ENCODE measurements around the gene MRAS. TPM values are rescaled to one million over a fixed set of nuclear protein-coding genes. Genes with fewer than 3 reads are reported as not detected.

Gene MRAS
- polyA plus RNA-seq, 1 of the 3 experiments (the other 2 are of a cell fraction): 25.0 TPM

DNA sequence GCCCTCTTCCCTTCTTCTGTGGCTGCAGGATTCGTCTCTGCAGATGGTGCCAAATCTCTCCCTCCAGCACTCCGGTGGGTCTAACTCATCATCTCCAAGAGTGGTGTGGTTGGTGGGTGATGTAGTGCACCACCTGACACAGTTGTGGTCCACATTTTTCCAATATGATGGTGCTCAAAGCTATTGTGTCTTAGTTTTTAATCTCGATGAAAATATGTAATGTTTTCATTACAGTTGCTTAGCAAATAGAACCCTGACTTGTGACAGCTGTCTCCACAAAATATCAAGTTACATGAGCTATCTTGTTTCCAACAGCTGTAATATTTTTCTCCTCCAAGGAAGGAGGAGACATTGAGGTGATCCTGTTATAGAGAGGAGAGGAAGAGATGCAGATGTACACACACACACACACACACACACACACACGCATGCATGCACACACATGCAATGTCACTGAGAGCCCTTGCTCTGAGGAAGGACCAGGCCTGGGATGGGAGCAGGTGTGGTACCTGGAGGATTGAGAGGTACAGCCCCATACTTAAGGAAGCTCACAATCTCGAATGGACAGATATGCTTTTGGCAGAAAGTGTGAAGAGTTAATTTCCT lies 70.3 kb downstream of the MRAS start:
- Histone ChIP-seq H3K4me3 (ENCODE audit: low read depth in 2 of 2, low read length in 1 of 2) (no peak overlapping the region), H2AFZ (ENCODE audit: low read depth) (no peak overlapping the region), H4K20me1 (ENCODE audit: insufficient read depth) (no peaks in the 10 kb centered on the region), H3K9ac (no peak overlapping the region), H3K9me2 (no peaks in the 10 kb centered on the region), H3K4me2 (no peak overlapping the region), H3K9me3 (no peaks in the 10 kb centered on the region), H3K36me3 (replicated peaks in 1 of 2; ENCODE audit: control insufficient read depth in 1 of 2, insufficient read depth in 2 of 2, low read length in 1 of 2) (no peaks in the 10 kb centered on the region), H3K27me3 (ENCODE audit: insufficient read depth) (no peaks in the 10 kb centered on the region), H3F3A (replicated peaks; ENCODE audit: insufficient read depth) (no peaks in the 10 kb centered on the region), H3K27ac (ENCODE audit: low read depth in 2 of 2, low read length in 1 of 2) (no peak overlapping the region), H3K79me2 (ENCODE audit: insufficient read depth) (no peaks in the 10 kb centered on the region), H3K4me1 (ENCODE audit: control insufficient read depth in 1 of 2, insufficient read depth in 2 of 2, low read depth in 1 of 2, low read length in 1 of 2) (no peaks in the 10 kb centered on the region; a peak in 1 of 4 replicates)
- CTCF ChIA-PET: interaction anchor here (0.7 to 3.2 kb wide), 13 partner anchors 9 to 504 kb away, joined by 4 to 69 read pairs (median 11); partner anchors contain the start of genes CEP70 and ESYT3
- POLR2A ChIA-PET: no interaction called here
- TF ChIP-seq NRF1 (IDR thresholded peaks at IDR 0.05; ENCODE audit: low read depth, low read length) (no peak), YY1 (IDR thresholded peaks at IDR 0.05; ENCODE audit: low read depth) (no peak), MXI1 (IDR thresholded peaks at IDR 0.05; ENCODE audit: low read depth, low read length) (no peak), SMC3 (IDR thresholded peaks at IDR 0.05; ENCODE audit: low read depth, low read length) (no peak), GATA2 (CRISPR knock-in tag; IDR thresholded peaks at IDR 0.05) (no peak), CHD2 (IDR thresholded peaks at IDR 0.05; ENCODE audit: low read length, partially characterized antibody) (no peak), FOSL2 (IDR thresholded peaks at IDR 0.05; ENCODE audit: borderline replicate concordance, low read depth) (no peak), ELF1 (IDR thresholded peaks at IDR 0.05) (no peak), TEAD4 (IDR thresholded peaks at IDR 0.05; ENCODE audit: borderline replicate concordance, insufficient read depth) (no peak), RFX5 (IDR thresholded peaks at IDR 0.05; ENCODE audit: low read length) (no peak)
- TF ChIP-seq, protein P1, sequence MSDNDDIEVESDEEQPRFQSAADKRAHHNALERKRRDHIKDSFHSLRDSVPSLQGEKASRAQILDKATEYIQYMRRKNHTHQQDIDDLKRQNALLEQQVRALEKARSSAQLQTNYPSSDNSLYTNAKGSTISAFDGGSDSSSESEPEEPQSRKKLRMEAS (IDR thresholded peaks at IDR 0.05; ENCODE audit: low read depth): no peak
- TF ChIP-seq, protein P2, sequence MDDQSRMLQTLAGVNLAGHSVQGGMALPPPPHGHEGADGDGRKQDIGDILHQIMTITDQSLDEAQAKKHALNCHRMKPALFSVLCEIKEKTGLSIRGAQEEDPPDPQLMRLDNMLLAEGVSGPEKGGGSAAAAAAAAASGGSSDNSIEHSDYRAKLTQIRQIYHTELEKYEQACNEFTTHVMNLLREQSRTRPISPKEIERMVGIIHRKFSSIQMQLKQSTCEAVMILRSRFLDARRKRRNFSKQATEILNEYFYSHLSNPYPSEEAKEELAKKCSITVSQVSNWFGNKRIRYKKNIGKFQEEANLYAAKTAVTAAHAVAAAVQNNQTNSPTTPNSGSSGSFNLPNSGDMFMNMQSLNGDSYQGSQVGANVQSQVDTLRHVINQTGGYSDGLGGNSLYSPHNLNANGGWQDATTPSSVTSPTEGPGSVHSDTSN (IDR thresholded peaks at IDR 0.05): no peak
- no peak for DNase-seq
- 43% methylated on average over 4 of the region's 5 CpGs for WGBS (ENCODE audit: low lambda C conversion rate)

DNA sequence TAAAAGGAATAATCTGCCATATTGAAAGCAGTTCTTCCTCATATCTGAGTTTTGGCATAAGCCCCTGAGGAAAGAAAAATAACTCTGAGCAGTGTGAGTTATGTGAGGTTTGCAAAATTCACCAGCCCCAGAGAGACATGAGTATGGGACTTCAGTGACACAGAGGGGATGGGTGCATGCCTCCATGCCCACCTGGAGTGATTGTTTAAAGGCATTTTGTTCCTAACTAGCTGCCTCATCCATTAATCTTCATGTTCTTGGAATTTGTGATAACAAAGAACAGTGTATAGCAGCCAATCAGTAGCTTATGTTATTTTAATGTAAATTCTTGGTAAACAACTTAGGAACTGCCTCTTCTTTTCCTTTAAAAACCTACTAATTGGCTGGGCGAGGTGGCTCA lies 74.9 kb downstream of the MRAS start:
- H3K4me3 ChIP-seq (ENCODE audit: low read depth in 2 of 2, low read length in 1 of 2): no peak overlapping the region
- no peaks in the 10 kb centered on the region for H4K20me1 ChIP-seq (ENCODE audit: insufficient read depth)
- H2AFZ ChIP-seq (ENCODE audit: low read depth): no peak overlapping the region
- no peaks in the 10 kb centered on the region for H3F3A ChIP-seq (replicated peaks; ENCODE audit: insufficient read depth)
- WGBS (ENCODE audit: low lambda C conversion rate): 73% methylated on average over 1 of the region's 1 CpG
- no peaks in the 10 kb centered on the region for H3K9me3 ChIP-seq
- H3K9ac ChIP-seq: no peak overlapping the region
- ChIA-PET CTCF (interaction anchor here (1.4 kb wide), 1 partner anchor 92 kb away, joined by 3 read pairs; no protein-coding TSS in a partner anchor), POLR2A (no interaction called here)
- no peaks in the 10 kb centered on the region for H3K4me1 ChIP-seq (ENCODE audit: control insufficient read depth in 1 of 2, insufficient read depth in 2 of 2, low read depth in 1 of 2, low read length in 1 of 2)
- H3K4me2 ChIP-seq: no peak overlapping the region
- H3K27ac ChIP-seq (ENCODE audit: low read depth in 2 of 2, low read length in 1 of 2): no peak overlapping the region
- H3K36me3 ChIP-seq (replicated peaks in 1 of 2; ENCODE audit: control insufficient read depth in 1 of 2, insufficient read depth in 2 of 2, low read length in 1 of 2): no peaks in the 10 kb centered on the region
- DNase-seq: no peak
- H3K27me3 ChIP-seq (ENCODE audit: insufficient read depth): no peaks in the 10 kb centered on the region
- no peaks in the 10 kb centered on the region for H3K9me2 ChIP-seq
- TF ChIP-seq SMC3 (IDR thresholded peaks at IDR 0.05; ENCODE audit: low read depth, low read length) (no peak), GATA2 (CRISPR knock-in tag; IDR thresholded peaks at IDR 0.05) (no peak)
- TF ChIP-seq, protein P3, sequence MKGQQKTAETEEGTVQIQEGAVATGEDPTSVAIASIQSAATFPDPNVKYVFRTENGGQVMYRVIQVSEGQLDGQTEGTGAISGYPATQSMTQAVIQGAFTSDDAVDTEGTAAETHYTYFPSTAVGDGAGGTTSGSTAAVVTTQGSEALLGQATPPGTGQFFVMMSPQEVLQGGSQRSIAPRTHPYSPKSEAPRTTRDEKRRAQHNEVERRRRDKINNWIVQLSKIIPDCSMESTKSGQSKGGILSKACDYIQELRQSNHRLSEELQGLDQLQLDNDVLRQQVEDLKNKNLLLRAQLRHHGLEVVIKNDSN (IDR thresholded peaks at IDR 0.05; ENCODE audit: borderline replicate concordance, low read depth): no peak
- no peaks in the 10 kb centered on the region for H3K79me2 ChIP-seq (ENCODE audit: insufficient read depth)

Measured in SK-N-SH (cell line).